GM20000 (cell line): ENCODE measurements around the gene VWA5B2.

Experiments
- DNase-seq: peaks from one replicate; pipeline ENCODE4 v3.0.0; 2012; ENCODE audit warnings: low spot score
- CTCF ChIP-seq: IDR thresholded peaks from 2 replicates; pipeline ENCODE4 v1.5.1; 2012; ENCODE audit warnings: mild to moderate bottlenecking, control low read depth; ENCODE audit errors: extremely low read depth, missing control alignments

VWA5B2 gene

GRCh38 chr3:184257083-184257915 is 27.9 kb downstream of the VWA5B2 start:
- no peak for DNase-seq
- TF ChIP-seq CTCF: no peak

- no peak for TF ChIP-seq CTCF
- DNase-seq: no peak
Observed at GRCh38 chr3:184258926-184259325, 29.5 kb downstream of the VWA5B2 start.

- no peak for TF ChIP-seq CTCF
- DNase-seq: no peak
Observed at GRCh38 chr3:184259396-184259877, 30.1 kb downstream of the VWA5B2 start.

GRCh38 chr3:184259878-184260723 is 30.7 kb downstream of the VWA5B2 start:
- TF ChIP-seq CTCF: no peak
- DNase-seq: peak; percentile 86

- peak; percentile 58 for DNase-seq
- TF ChIP-seq CTCF: no peak
Observed at GRCh38 chr3:184260724-184261269, 31.4 kb downstream of the VWA5B2 start.

GRCh38 chr3:184261270-184261853 is 32.0 kb downstream of the VWA5B2 start, which contains the start of gene CAMK2N2:
Gene CAMK2N2, minus strand, starts transcription at chr3:184261553. Its CDS starts 268 bp downstream, at chr3:184261285.
- no peak for TF ChIP-seq CTCF

More at GRCh38 chr3:184261270-184261853, 32.0 kb downstream of the VWA5B2 start, which contains the start of gene CAMK2N2:
- peak; percentile 91 for DNase-seq
